Lower leg skin (tissue), 3 donors: ENCODE measurements around the gene CERCAM.

Experiments
- POLR2A ChIP-seq, 2 donors: fragments of 450-650 bp; IDR thresholded peaks; one replicate each; pipeline ENCODE4 v1.6.1; 2016 to 2017; ENCODE audit warnings: antibody characterized with exemption in 2 of 2, mild to moderate bottlenecking in 1 of 2, moderate library complexity in 1 of 2
- TF ChIP-seq, protein P1 (sequence below), 3 donors: fragments of 450-650 bp; IDR thresholded peaks; one replicate each; pipeline ENCODE4 v1.5.1; 2016; ENCODE audit warnings: antibody characterized with exemption in 3 of 3, mild to moderate bottlenecking in 3 of 3, moderate library complexity in 2 of 3

DNA sequence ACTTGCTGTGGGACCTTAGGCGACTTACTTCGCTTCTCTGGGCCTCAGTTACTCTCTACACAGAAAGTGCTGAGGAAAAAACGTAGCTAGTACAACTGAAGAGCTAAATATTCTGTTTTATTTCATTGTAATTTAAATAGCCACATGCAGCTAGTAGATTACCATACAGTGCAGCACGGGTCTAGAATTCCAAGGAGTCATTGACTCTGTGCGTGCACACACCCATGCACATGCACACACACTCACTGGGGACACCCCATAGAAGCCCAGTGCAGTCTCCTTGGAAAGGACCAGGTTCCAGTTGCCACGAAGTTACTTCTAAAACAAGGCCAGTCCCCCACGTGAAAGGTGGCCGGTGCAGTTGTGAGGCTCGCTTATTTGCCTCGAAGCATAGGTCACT lies 32.5 kb upstream of the CERCAM start:
- TF ChIP-seq, protein P1, sequence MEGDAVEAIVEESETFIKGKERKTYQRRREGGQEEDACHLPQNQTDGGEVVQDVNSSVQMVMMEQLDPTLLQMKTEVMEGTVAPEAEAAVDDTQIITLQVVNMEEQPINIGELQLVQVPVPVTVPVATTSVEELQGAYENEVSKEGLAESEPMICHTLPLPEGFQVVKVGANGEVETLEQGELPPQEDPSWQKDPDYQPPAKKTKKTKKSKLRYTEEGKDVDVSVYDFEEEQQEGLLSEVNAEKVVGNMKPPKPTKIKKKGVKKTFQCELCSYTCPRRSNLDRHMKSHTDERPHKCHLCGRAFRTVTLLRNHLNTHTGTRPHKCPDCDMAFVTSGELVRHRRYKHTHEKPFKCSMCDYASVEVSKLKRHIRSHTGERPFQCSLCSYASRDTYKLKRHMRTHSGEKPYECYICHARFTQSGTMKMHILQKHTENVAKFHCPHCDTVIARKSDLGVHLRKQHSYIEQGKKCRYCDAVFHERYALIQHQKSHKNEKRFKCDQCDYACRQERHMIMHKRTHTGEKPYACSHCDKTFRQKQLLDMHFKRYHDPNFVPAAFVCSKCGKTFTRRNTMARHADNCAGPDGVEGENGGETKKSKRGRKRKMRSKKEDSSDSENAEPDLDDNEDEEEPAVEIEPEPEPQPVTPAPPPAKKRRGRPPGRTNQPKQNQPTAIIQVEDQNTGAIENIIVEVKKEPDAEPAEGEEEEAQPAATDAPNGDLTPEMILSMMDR (IDR thresholded peaks at IDR 0.05), result no peak
- TF ChIP-seq POLR2A (IDR thresholded peaks at IDR 0.05), result no peak
